SK-N-SH treated with all-trans-retinoic acid at 6 μM for 48 hours (cell line): ENCODE data around the gene RRBP1.

ENCODE experiments used
- ARNTL ChIP-seq: fragments of 450-650 bp; formaldehyde crosslinking; IDR thresholded peaks from 2 replicates; pipeline ENCODE4 v1.5.0; 2020; ENCODE audit warnings: low read depth, mild to moderate bottlenecking, moderate library complexity, borderline replicate concordance
- BACH2 ChIP-seq: fragments of 250-450 bp; sonication (Bioruptor Pico); IDR thresholded peaks from 2 replicates; pipeline ENCODE4 v1.9.0; 2021; ENCODE audit warnings: mild to moderate bottlenecking, borderline replicate concordance
- CREB5 ChIP-seq: fragments of 250-450 bp; sonication (Bioruptor Pico); IDR thresholded peaks from 2 replicates; pipeline ENCODE4 v1.5.1; 2020; ENCODE audit warnings: low read depth, mild to moderate bottlenecking, moderate library complexity
- CSRNP3 ChIP-seq: fragments of 250-450 bp; sonication (Bioruptor Pico); IDR thresholded peaks from 2 replicates; pipeline ENCODE4 v1.5.1; 2021; ENCODE audit warnings: mild to moderate bottlenecking, moderate library complexity
- OSR1 ChIP-seq: fragments of 250-450 bp; sonication (Bioruptor Pico); IDR thresholded peaks from 2 replicates; pipeline ENCODE4 v1.8.0; 2022; ENCODE audit warnings: moderate library complexity, mild to moderate bottlenecking, inconsistent platforms
- PATZ1 ChIP-seq: fragments of 250-450 bp; sonication (Bioruptor Pico); IDR thresholded peaks from 2 replicates; pipeline ENCODE4 v1.8.0; 2020; ENCODE audit warnings: mild to moderate bottlenecking, moderate library complexity, borderline replicate concordance
- POU6F1 ChIP-seq: fragments of 250-450 bp; sonication (Bioruptor Pico); IDR thresholded peaks from 2 replicates; pipeline ENCODE4 v1.8.0; 2021; ENCODE audit warnings: low read depth, mild to moderate bottlenecking, moderate library complexity, borderline replicate concordance
- ZC3H10 ChIP-seq: fragments of 250-450 bp; sonication (Bioruptor Pico); IDR thresholded peaks from 2 replicates; pipeline ENCODE4 v1.5.1; 2021; ENCODE audit warnings: mild to moderate bottlenecking, moderate library complexity
- ZFP3 ChIP-seq: fragments of 250-450 bp; sonication (Bioruptor Pico); IDR thresholded peaks from 2 replicates; pipeline ENCODE4 v1.5.0; 2020; ENCODE audit warnings: mild to moderate bottlenecking, moderate library complexity
- ZFP30 ChIP-seq: fragments of 450-650 bp; formaldehyde crosslinking; IDR thresholded peaks from 2 replicates; pipeline ENCODE4 v1.5.0; 2022; ENCODE audit warnings: mild to moderate bottlenecking, moderate library complexity
- ZNF565 ChIP-seq: fragments of 450-650 bp; formaldehyde crosslinking; conservative IDR thresholded peaks from 2 replicates; pipeline ENCODE4 v1.5.0; 2020; ENCODE audit warnings: low read depth, mild to moderate bottlenecking, moderate library complexity
- ZNF70 ChIP-seq: fragments of 450-650 bp; formaldehyde crosslinking; IDR thresholded peaks from 2 replicates; pipeline ENCODE4 v1.5.0; 2020; ENCODE audit warnings: mild to moderate bottlenecking, moderate library complexity

GRCh38 chr20:17709361-17710293, 27.6 kb upstream of the RRBP1 start:
- no peak for TF ChIP-seq PATZ1
- TF ChIP-seq ZC3H10: no peak
- no peak for TF ChIP-seq ZNF70
- TF ChIP-seq CSRNP3: no peak
- no peak for TF ChIP-seq BACH2
- no peak for TF ChIP-seq ZFP30
- TF ChIP-seq CREB5 (CRISPR knock-in tag): no peak
- TF ChIP-seq ZNF565 (CRISPR knock-in tag): no peak
- TF ChIP-seq ZFP3 (CRISPR knock-in tag): no peak
- TF ChIP-seq POU6F1 (CRISPR knock-in tag): no peak
- no peak for TF ChIP-seq ARNTL (CRISPR knock-in tag)
- no peak for TF ChIP-seq OSR1 (CRISPR knock-in tag)
